ENCODE measurements around the gene PTGER4. TPM values are rescaled to one million over a fixed set of nuclear protein-coding genes. Genes with fewer than 3 reads are reported as not detected.
"Not testable (repeated sequence)": the region's sequence is repeated elsewhere in the genome, so short reads cannot be mapped to it uniquely, and the experiment has no call there.

The PTGER4 gene
- total RNA-seq, 1 donor from 2014 or later: 85.7 TPM

- intact Hi-C loops (cut with micrococcal nuclease): loop anchor here (1.0 to 10.0 kb wide), 20 partner anchors 9 to 1513 kb away; partner anchors contain the start of genes PTGER4 and TTC33
These were observed 8.5 kb downstream of the PTGER4 start for GRCh38 chr5:40688127-40688761.

GRCh38 chr5:40688996-40689395, 9.3 kb downstream of the PTGER4 start:
- intact Hi-C loops (cut with micrococcal nuclease): loop anchor here (1.0 to 10.0 kb wide), 20 partner anchors 10 to 1514 kb away; partner anchors contain the start of genes PTGER4 and TTC33

GRCh38 chr5:40689438-40689837, 9.7 kb downstream of the PTGER4 start:
- intact Hi-C loops (cut with micrococcal nuclease): loop anchor here (2.0 to 10.0 kb wide), 5 partner anchors 65 to 1515 kb away; partner anchors contain the start of gene TTC33

GRCh38 chr5:40690267-40690666, 10.6 kb downstream of the PTGER4 start:
- intact Hi-C loops (cut with micrococcal nuclease): no loop called here

- intact Hi-C loops (cut with micrococcal nuclease): no loop called here
These were observed 12.2 kb downstream of the PTGER4 start for GRCh38 chr5:40691894-40692293.

GRCh38 chr5:40694433-40694832, 14.7 kb downstream of the PTGER4 start:
- intact Hi-C loops (cut with micrococcal nuclease): no loop called here

- intact Hi-C loops (cut with micrococcal nuclease): no loop called here
These were observed 20.5 kb downstream of the PTGER4 start for GRCh38 chr5:40700116-40700782.

- intact Hi-C loops (cut with micrococcal nuclease): not testable (repeated sequence)
These were observed 22.3 kb downstream of the PTGER4 start for GRCh38 chr5:40702027-40702426.

- intact Hi-C loops (cut with micrococcal nuclease): not testable (repeated sequence)
These were observed 25.8 kb downstream of the PTGER4 start for GRCh38 chr5:40705484-40705883.

GRCh38 chr5:40710575-40710974, 30.9 kb downstream of the PTGER4 start:
- intact Hi-C loops (cut with micrococcal nuclease): not testable (repeated sequence)

GRCh38 chr5:40714001-40714400, 34.3 kb downstream of the PTGER4 start:
- intact Hi-C loops (cut with micrococcal nuclease): no loop called here

- intact Hi-C loops (cut with micrococcal nuclease): no loop called here
These were observed 36.3 kb downstream of the PTGER4 start for GRCh38 chr5:40716000-40716399.

GRCh38 chr5:40716590-40716989, 36.9 kb downstream of the PTGER4 start:
- intact Hi-C loops (cut with micrococcal nuclease): no loop called here

- intact Hi-C loops (cut with micrococcal nuclease): no loop called here
These were observed 37.6 kb downstream of the PTGER4 start for GRCh38 chr5:40717281-40717680.

GRCh38 chr5:40720069-40720468, 40.4 kb downstream of the PTGER4 start:
- intact Hi-C loops (cut with micrococcal nuclease): no loop called here

GRCh38 chr5:40722497-40722911, 42.8 kb downstream of the PTGER4 start:
- intact Hi-C loops (cut with micrococcal nuclease): not testable (repeated sequence)

- intact Hi-C loops (cut with micrococcal nuclease): no loop called here
These were observed 53.7 kb downstream of the PTGER4 start for GRCh38 chr5:40733434-40733833.

- intact Hi-C loops (cut with micrococcal nuclease): no loop called here
These were observed 54.3 kb downstream of the PTGER4 start for GRCh38 chr5:40733879-40734563.

- intact Hi-C loops (cut with micrococcal nuclease): no loop called here
These were observed 55.3 kb downstream of the PTGER4 start for GRCh38 chr5:40734986-40735385.

- intact Hi-C loops (cut with micrococcal nuclease): loop anchor here (1.0 to 2.0 kb wide), 10 partner anchors 19 to 1157 kb away; partner anchors contain the start of gene TTC33
These were observed 55.9 kb downstream of the PTGER4 start for GRCh38 chr5:40735609-40736008.

GRCh38 chr5:40736103-40736875, 56.6 kb downstream of the PTGER4 start:
- intact Hi-C loops (cut with micrococcal nuclease): loop anchor here (1.0 to 2.0 kb wide), 10 partner anchors 19 to 1158 kb away; partner anchors contain the start of gene TTC33

Measured in T-helper 1 cell treated with Interleukin-12 subunit alpha and Interleukin-12 subunit beta and Interleukin-4 antibody, amounts not matched to agents 30 ng/mL and 1 ng/mL, for 36 hours (primary cell).